ENCODE measurements around the gene PTPN11.

Gene PTPN11

DNA sequence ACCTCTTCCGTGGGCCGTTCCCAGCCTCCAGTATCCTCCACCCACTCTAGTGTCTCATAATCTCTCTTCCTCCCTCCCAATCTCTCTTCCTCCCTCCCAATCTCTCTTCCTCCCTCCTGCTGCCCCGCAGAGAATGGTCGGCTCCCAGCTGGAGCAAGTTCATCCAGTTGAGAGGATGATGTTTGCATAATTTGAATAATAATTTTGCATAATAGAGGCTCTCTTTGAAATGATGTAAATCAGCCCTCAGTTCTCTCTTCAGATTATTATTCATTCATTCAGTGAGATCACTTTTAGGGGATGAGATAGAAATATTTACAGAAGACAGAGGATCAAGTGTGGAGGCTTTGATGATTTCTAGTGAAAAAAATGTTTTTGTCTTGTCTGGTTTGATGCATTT, 125.0 kb downstream of the PTPN11 start:
- no peak for DNase-seq (ENCODE audit: low read depth in 2 of 2)

DNA sequence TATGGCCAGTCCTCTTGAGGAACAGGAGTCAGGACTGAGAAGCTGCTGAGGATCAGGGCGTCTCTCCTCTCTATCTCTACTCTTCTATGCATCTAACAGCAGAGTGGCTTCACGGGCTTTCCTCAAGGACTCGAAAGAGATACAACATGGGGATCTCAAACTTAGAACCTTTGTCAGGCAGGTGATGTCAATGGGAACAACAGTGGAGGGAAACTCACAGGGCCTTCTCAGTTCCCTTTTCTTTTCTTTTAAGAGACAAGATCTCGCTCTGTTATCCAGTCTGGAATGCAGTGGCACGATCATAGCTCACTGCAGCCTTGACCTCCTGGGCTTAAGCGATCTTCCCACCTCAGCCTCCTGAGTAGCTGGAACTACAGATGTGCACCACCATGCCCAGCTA, 127.6 kb downstream of the PTPN11 start:
- no peak for DNase-seq (ENCODE audit: low read depth in 2 of 2)

DNA sequence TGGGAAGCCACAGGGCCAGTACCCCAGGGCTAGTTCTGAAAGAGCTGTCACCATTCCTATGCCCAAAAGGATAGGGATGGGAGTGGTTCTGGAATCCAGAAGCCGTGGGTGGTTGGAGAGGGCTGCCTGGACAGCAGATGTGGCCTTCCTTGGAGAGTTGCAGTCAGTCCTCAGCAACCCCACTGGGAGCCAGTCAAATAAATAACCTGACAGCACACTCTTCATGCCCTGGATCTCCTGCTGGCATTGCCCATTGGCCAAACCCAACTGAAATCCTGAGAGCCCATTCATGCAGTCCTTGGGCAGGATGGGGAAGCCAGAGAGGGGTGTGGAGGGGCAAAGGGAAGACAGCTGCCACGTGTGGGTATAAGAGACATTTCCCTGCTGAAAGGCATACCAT, 128.2 kb downstream of the PTPN11 start:
- DNase-seq (ENCODE audit: low read depth in 2 of 2), result no peak

DNA sequence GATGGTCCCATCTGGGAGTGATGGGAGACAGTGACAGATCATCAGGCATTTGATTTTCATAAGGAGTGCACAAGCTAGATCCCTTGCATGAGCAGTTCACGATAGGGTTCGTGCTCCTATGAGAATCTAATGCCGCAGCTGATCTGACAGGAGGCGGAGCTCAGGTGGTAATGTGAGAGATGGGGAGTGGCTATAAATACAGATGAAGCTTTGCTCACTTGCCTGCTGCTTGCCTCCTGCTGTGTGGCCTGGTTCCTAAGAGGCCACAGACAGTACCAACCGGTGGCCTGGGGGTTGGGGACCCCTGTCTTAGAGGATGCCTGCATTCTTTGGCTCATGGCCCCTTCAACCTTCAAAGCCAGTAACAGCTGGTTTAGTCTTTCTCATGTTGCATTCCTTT, 130.3 kb downstream of the PTPN11 start:
- no peak for DNase-seq (ENCODE audit: low read depth in 2 of 2)

DNA sequence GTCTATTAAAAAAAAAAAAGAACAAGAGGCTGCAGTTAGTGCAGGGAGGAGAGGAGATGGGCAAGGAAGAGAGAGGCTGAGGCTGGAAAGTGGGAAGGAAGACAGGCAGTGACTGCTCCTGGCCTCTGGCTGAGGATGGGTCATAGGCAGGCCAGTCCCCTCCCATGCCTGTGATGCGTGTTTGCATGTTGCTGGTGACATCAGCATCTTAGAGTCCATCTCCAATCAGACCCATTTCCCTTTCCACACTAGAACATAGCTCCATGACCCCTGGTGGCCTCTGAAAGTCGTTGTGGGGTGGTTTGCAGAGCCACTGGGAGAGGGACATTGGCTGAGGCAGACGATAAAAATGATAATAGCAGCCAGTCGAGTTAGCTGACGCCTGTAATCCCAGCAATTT, 132.9 kb downstream of the PTPN11 start:
- DNase-seq (ENCODE audit: low read depth in 2 of 2), result no peak

DNA sequence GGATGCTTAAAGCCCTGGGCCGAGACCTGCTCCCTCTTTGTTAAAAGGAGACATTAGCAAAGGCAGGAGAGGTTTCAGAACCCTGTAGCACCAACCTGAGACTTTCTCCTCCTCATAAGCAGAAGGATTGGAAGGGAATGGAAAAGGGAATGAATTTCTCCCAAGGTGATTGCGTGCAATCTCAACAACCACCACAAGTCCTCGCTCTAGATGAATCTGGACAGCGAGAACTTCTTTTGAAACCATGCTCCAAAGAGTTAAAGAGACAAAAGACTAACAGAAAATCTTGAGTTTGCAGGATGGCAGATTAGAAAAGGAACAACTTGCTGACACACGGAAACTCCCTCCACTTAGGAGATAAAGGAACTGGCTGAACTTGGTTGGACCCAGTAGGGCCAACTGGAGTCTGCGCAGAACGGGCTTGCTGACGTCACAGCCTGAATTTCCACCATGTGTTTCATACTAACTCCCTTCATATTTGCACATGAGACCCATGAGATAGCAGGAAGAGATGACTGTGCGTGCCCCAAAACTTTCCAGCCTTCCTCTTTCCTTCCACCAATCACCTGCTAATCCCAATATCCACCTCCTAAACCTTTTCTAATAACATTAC, 137.0 kb downstream of the PTPN11 start:
- DNase-seq (ENCODE audit: low read depth in 2 of 2), result no peak

DNA sequence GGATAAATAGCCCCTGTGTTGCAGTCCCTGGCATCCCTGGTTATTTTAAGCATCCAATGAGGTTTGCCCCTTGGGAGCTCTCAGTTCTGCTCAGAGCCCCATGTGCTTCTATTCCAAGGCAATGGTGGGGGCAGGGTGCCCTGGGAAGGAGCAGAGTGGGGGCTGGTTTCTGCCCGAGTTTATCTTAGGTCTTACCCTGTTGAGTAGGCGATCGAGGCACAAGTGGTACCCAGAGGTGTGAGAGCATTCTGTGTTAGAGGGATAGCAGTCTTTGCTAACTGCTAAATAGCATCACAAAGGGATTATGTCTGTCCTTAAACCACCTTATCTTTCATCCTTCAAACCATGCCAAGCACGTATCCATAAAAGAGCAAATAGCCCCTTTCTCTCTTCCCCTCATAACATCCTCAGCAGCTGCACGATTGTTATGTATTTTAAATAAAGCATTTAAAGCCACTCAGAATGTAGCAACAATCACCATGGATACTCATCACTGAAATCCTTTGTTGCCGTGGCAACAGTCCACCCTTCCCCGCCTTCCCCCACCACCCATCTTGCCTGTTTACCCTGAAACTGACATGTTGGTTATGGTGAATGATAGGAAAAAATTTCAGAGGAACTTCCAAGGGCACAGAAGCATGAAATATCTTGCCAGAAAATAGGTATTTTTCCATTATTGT, 139.3 kb downstream of the PTPN11 start:
- DNase-seq (ENCODE audit: low read depth in 2 of 2), result no peak

Data from stimulated activated CD4-positive, alpha-beta T cell treated with anti-CD3 and anti-CD28 coated beads, Interleukin-12 subunit alpha, Interleukin-12 subunit beta, amount 100 ng/mL, for 24 hours (primary cell).